Heart left ventricle (tissue), 16 donors: ENCODE measurements around the gene LAMB1. TPM values are rescaled to one million over a fixed set of nuclear protein-coding genes. Genes with fewer than 3 reads are reported as not detected.
A peak's percentile ranks its signal among the peaks of the same experiment; 100 is the strongest.

ENCODE experiments used
- ATAC-seq, 4 donors: fragments of 200-7000 bp; cut with Tn5 transposase; one replicate each; pipeline ENCODE4 v1.9.1; 2020 to 2022; ENCODE audit warnings: moderate library complexity in 4 of 4, mild to moderate bottlenecking in 3 of 4, moderate number of reproducible peaks in 1 of 4
- DNase-seq, 5 donors: peaks; one replicate each; pipeline ENCODE4 v3.0.0-alpha.2; 2020
- H3K27ac ChIP-seq, 12 donors: fragments of 200-600 bp; sonication (generic) in 4 of 12; one replicate each; pipeline versions ENCODE4 v1.5.0 to v1.8.0; 2016 to 2022; ENCODE audit warnings: mild to moderate bottlenecking in 2 of 12
- H3K27me3 ChIP-seq, 9 donors: fragments of 200-600 bp; sonication (generic) in 2 of 9; one replicate each; pipeline versions ENCODE4 v1.5.1 to v1.8.0; 2016 to 2022; ENCODE audit warnings: mild to moderate bottlenecking in 3 of 9
- H3K36me3 ChIP-seq, 9 donors: fragments of 200-600 bp; sonication (generic) in 2 of 9; one replicate each; pipeline versions ENCODE4 v1.5.0 to v1.8.0; 2018 to 2022; ENCODE audit warnings: mild to moderate bottlenecking in 2 of 9
- H3K4me1 ChIP-seq, 12 donors: fragments of 200-600 bp; sonication (generic) in 4 of 12; one replicate each; pipeline versions ENCODE4 v1.5.0 to v1.8.0; 2016 to 2022; ENCODE audit warnings: mild to moderate bottlenecking in 3 of 12
- H3K4me3 ChIP-seq, 12 donors: fragments of 200-600 bp; sonication (generic) in 4 of 12; one replicate each; pipeline versions ENCODE4 v1.5.0 to v1.8.0; 2017 to 2022; ENCODE audit warnings: mild to moderate bottlenecking in 9 of 12, moderate library complexity in 4 of 12
- H3K9me3 ChIP-seq, 12 donors: fragments of 200-600 bp; sonication (generic) in 4 of 12; one replicate each; pipeline versions ENCODE4 v1.5.0 to v1.8.0; 2016 to 2022; ENCODE audit warnings: mild to moderate bottlenecking in 1 of 12
- CTCF ChIP-seq, 12 donors: fragments of 200-600 bp; sonication (generic) in 4 of 12; IDR thresholded peaks; one replicate each; pipeline versions ENCODE4 v1.5.0 to v1.8.0; 2018 to 2022; ENCODE audit warnings: antibody characterized with exemption in 12 of 12, mild to moderate bottlenecking in 5 of 12
- POLR2A ChIP-seq, 2 donors: fragments of 450-650 bp; IDR thresholded peaks; one replicate each; pipeline ENCODE4 v1.6.1; 2017; ENCODE audit warnings: antibody characterized with exemption in 2 of 2, mild to moderate bottlenecking in 2 of 2, moderate library complexity in 2 of 2
- WGBS, 4 donors: extraction: QIAGEN DNeasy Blood & Tissue Kit in 2 of 4; methylation state at CpG; one replicate each; pipeline versions ENCODE4 v1.1.5 to v1.1.7; 2013 to 2018; 5-methylcytosine and 5-hydroxymethylcytosine counted together
- intact Hi-C, 10 donors: fragments of 100-400 bp; cut with DNase I; formaldehyde crosslinking; loops; one replicate each; pipeline versions ENCODE4 v1.11.1 to v1.14.2; 2022
- polyA plus RNA-seq, 2 donors: library from polyadenylated mRNA; stranded (reverse); fragments of 200-250 nt; gene quantifications; one replicate each; pipeline ENCODE4 v1.2.3, GENCODE V29; 2013
- total RNA-seq, 9 donors: library from RNA; depleted of rRNA in 2 of 9; stranded (reverse); fragments of >200 nt in 2 of 9; fragmentation: NEBNext Ultra II Directional in 3 of 9; extraction: Animal tissue kit (Norgen Biotek cat#: 25700) in 3 of 9; gene quantifications; one replicate each; pipeline versions ENCODE4 v1.1.0 to v1.2.4, GENCODE V29; 2016 to 2023
- donor health status: ischemic (EF 13 %, LVEDD 7.1; RV severe dilation, severe dysfunction).
- donor health status: healthy with polysubstance abuse.
- donor health status: DM: no; HTN: yes; CAD: no.
- donor health status: DM: no; HTN: no; CAD: no.
- donor health status: ischemic (EF 25% LVEDD 6.9; RV normal size, moderate dysfunction).
- donor health status: ischemic (EF 25% LVEDD 5.7; RV mildly dilated, moderate dysfunction).
- donor health status: healthy.
- donor health status: DM: yes; HTN: yes; CAD: no.
- donor health status: ischemic (EF 35%, LVEDD 5.7; RV mildly dilated, moderate dysfunction).
- donor health status: nonischemic (EF 11% LVEDD 7.7; RV severe dilation, severe dysfunction).
- donor health status: DM: yes; HTN: yes; CAD: no.
- donor health status: PGD.
- donor health status: ischemic (EF 29% LVEDD 5.4; RV normal size, mild dysfunction).
- donor health status: nonischemic (EF 23%, LVEDD 6.1; RV moderate dilation, normal function).

LAMB1 gene
- total and polyA plus RNA-seq, 11 donors, result 29.1 to 121 (median 55.9) TPM

DNA sequence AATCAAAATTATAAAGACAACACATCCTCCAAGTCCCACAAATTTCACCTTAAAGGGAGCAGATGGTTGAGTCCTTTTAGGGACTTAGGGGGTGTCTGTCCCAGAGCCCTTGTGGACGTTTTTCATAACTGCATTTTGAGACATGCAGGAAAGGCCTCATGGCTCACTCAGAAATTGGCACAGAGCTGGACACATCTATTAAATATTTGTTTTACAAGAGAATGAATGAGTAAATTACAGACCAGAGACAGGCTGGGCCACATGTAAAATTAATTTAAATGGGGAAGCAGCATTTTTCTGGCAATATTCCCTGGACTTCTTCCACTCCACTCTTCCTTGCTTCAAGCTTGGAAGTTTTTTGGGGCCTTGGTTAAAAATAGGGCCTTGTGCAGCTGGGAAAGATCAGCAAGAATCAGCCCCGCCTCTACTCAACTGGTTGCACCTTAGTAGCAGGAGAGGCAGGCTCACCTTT is 20.0 kb downstream of the LAMB1 start:
- Histone ChIP-seq H3K27ac (peak overlapping the region in 2 of 12 donors; percentile 2 to 66), H3K4me3 (no peak overlapping the region), H3K36me3 (peaks cover 0 to 91% (median 66%) of the 10 kb centered on the region in 9 donors), H3K27me3 (no peaks in the 10 kb centered on the region), H3K4me1 (peaks cover 0 to 24% (median 14%) of the 10 kb centered on the region in 12 donors), H3K9me3 (no peaks in the 10 kb centered on the region)
- WGBS, 4 donors, result 33 to 56% (median 41%) methylated on average over 2 of the region's 2 CpGs
- peak in 1 of 5 donors; percentile 24 for DNase-seq
- peak in 3 of 4 donors; percentile 34 to 55 (median 50) for ATAC-seq
- intact Hi-C loops, result no loop called here
- TF ChIP-seq POLR2A (IDR thresholded peaks at IDR 0.05) (no peak), CTCF (IDR thresholded peaks at IDR 0.05) (peak in 6 of 12 donors; percentile 14 to 45 (median 30))

- H3K27ac ChIP-seq, result peak overlapping the region in 2 of 12 donors; percentile 2 to 66
- no peak for TF ChIP-seq CTCF (IDR thresholded peaks at IDR 0.05)
- no peak for TF ChIP-seq POLR2A (IDR thresholded peaks at IDR 0.05)
- WGBS, 4 donors, result 67 to 73% (median 69%) methylated on average over 9 of the region's 9 CpGs
- intact Hi-C loops, result no loop called here
- H3K4me3 ChIP-seq, result no peak overlapping the region
- no peaks in the 10 kb centered on the region for H3K27me3 ChIP-seq
- no peak for DNase-seq
- H3K9me3 ChIP-seq, result no peaks in the 10 kb centered on the region
- peaks cover 0 to 91% (median 66%) of the 10 kb centered on the region in 9 donors for H3K36me3 ChIP-seq
- H3K4me1 ChIP-seq, result peaks cover 0 to 24% (median 14%) of the 10 kb centered on the region in 12 donors
- peak in 1 of 4 donors; percentile 35 for ATAC-seq
Measured at GRCh38 chr7:107982042-107982840, 20.7 kb downstream of the LAMB1 start.

DNA sequence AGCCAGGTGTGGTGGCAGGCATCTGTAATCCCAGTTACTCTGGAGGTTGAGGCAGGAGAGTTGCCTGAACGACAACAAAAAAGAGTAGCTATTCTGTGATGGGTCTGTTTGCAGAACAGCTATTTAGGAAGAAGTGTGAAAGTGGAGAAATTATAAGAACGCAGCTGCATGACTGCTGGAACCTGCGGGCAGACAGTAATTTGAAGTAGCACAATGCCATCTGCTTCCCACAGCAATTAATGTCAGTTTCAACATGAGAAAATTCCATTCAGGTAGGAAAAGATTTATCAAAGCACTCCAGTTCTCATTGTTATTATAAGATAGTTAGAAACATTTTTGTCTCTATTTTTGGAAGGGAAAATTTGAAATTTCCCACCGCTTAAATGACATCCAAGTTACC is 21.5 kb downstream of the LAMB1 start:
- no peak overlapping the region for H3K4me3 ChIP-seq
- H3K4me1 ChIP-seq, result peaks cover 0 to 24% (median 14%) of the 10 kb centered on the region in 12 donors
- intact Hi-C loops, result no loop called here
- ATAC-seq (no peak), DNase-seq (no peak)
- TF ChIP-seq CTCF (IDR thresholded peaks at IDR 0.05), result no peak
- no peak for TF ChIP-seq POLR2A (IDR thresholded peaks at IDR 0.05)
- peaks cover 0 to 88% (median 61%) of the 10 kb centered on the region in 9 donors for H3K36me3 ChIP-seq
- H3K27me3 ChIP-seq, result no peaks in the 10 kb centered on the region
- WGBS, 4 donors, result 66 to 90% (median 79%) methylated on average over 4 of the region's 4 CpGs
- H3K27ac ChIP-seq, result no peak overlapping the region
- H3K9me3 ChIP-seq, result no peaks in the 10 kb centered on the region

DNA sequence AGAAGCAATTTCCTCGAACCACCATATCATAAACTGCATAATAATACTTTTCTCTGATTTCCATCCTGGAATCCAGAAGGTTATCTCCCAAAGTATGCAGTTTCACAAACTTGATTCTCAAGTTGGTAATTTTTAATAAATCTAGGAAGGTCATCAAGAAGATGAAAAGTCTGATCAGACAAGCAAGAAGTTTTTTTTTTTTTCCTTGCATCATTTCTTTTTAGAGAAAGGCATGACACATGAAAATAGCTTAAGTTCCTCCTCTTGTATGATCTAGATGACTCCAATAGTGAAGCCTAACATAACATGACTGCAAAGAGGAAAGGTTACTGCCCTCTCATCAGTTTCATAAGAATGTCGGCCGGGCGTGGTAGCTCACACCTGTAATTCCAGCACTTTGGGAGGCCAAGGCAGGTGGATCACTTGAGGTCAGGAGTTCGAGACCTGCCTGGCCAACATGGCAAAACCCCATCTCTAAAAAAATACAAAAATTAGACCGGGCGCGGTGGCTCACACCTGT is 22.2 kb downstream of the LAMB1 start:
- Histone ChIP-seq H3K4me3 (no peak overlapping the region), H3K27ac (no peak overlapping the region), H3K27me3 (no peaks in the 10 kb centered on the region), H3K9me3 (no peaks in the 10 kb centered on the region), H3K36me3 (peaks cover 0 to 88% (median 66%) of the 10 kb centered on the region in 9 donors), H3K4me1 (peaks cover 0 to 24% (median 14%) of the 10 kb centered on the region in 12 donors)
- ATAC-seq (no peak), DNase-seq (no peak)
- WGBS, 4 donors, result 86 to 98% (median 96%) methylated on average over 8 of the region's 8 CpGs
- intact Hi-C loops, result no loop called here
- TF ChIP-seq POLR2A (IDR thresholded peaks at IDR 0.05) (no peak), CTCF (IDR thresholded peaks at IDR 0.05) (no peak)
